MM.1S (cell line): ENCODE results near the gene CRACDL.

Experiments
- EZH2 ChIP-seq: fragments of 300-600 bp; sonication (generic); optimal IDR thresholded peaks from 2 replicates; pipeline ENCODE3; 2017; ENCODE audit warnings: low read depth, mild to moderate bottlenecking, antibody characterized with exemption, low read length, mixed read lengths
- EZH2phosphoT487 ChIP-seq: fragments of 300-600 bp; sonication (generic); IDR thresholded peaks from 2 replicates; pipeline ENCODE4 v1.6.1; 2018; ENCODE audit warnings: antibody characterized with exemption, low read length
- TF ChIP-seq, protein P1 (sequence below): fragments of 300-600 bp; sonication (generic); IDR thresholded peaks from 2 replicates; pipeline ENCODE4 v1.5.1; 2016; ENCODE audit warnings: antibody characterized with exemption, low read length, mixed read lengths

- TF ChIP-seq, protein P1, sequence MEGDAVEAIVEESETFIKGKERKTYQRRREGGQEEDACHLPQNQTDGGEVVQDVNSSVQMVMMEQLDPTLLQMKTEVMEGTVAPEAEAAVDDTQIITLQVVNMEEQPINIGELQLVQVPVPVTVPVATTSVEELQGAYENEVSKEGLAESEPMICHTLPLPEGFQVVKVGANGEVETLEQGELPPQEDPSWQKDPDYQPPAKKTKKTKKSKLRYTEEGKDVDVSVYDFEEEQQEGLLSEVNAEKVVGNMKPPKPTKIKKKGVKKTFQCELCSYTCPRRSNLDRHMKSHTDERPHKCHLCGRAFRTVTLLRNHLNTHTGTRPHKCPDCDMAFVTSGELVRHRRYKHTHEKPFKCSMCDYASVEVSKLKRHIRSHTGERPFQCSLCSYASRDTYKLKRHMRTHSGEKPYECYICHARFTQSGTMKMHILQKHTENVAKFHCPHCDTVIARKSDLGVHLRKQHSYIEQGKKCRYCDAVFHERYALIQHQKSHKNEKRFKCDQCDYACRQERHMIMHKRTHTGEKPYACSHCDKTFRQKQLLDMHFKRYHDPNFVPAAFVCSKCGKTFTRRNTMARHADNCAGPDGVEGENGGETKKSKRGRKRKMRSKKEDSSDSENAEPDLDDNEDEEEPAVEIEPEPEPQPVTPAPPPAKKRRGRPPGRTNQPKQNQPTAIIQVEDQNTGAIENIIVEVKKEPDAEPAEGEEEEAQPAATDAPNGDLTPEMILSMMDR, result no peak
- TF ChIP-seq EZH2 (no peak), EZH2phosphoT487 (no peak)
These were observed 26.5 kb downstream of the CRACDL start for GRCh38 chr2:98909317-98910211.
